IgD-negative memory B cell (primary cell): Measurements from ENCODE around the gene CTPS2. TPM values are rescaled to one million over a fixed set of nuclear protein-coding genes. Genes with fewer than 3 reads are reported as not detected.
A peak's percentile ranks its signal among the peaks of the same experiment; 100 is the strongest.
"Not testable (repeated sequence)": the region's sequence is repeated elsewhere in the genome, so short reads cannot be mapped to it uniquely, and the experiment has no call there.

ENCODE experiments used
- H3K27ac Mint-ChIP-seq, 3 donors: one replicate each; pipeline ENCODE4 v1.8.0; 2020 to 2022; ENCODE audit warnings: mild to moderate bottlenecking in 3 of 3, mixed read lengths in 3 of 3, moderate library complexity in 1 of 3
- H3K27me3 Mint-ChIP-seq: one replicate; pipeline ENCODE4 v1.8.0; 2021; ENCODE audit warnings: mixed read lengths
- H3K36me3 Mint-ChIP-seq: one replicate; pipeline ENCODE4 v1.8.0; 2020; ENCODE audit warnings: mild to moderate bottlenecking, mixed read lengths
- H3K4me1 Mint-ChIP-seq, 3 donors: one replicate each; pipeline ENCODE4 v1.8.0; 2020 to 2022; ENCODE audit warnings: mixed read lengths in 3 of 3, mild to moderate bottlenecking in 1 of 3
- H3K4me3 Mint-ChIP-seq, 4 donors: one replicate each; pipeline ENCODE4 v1.8.0; 2020 to 2022; ENCODE audit warnings: mild to moderate bottlenecking in 4 of 4, mixed read lengths in 4 of 4, moderate library complexity in 3 of 4
- H3K9me3 Mint-ChIP-seq, 3 donors: one replicate each; pipeline ENCODE4 v1.8.0; 2020 to 2021; ENCODE audit warnings: mixed read lengths in 3 of 3, mild to moderate bottlenecking in 1 of 3
- polyA plus RNA-seq: library from polyadenylated mRNA; unstranded; fragments of 300-500 nt; fragmentation: Illumina TruSeq; gene quantifications from one replicate; pipeline ENCODE4 v1.2.3, GENCODE V29; 2021

Gene CTPS2
- polyA plus RNA-seq, 1 donor from 2014 or later: 4.5 TPM

GRCh38 chrX:16726347-16726988 lies 14.0 kb upstream of the CTPS2 start:
- peaks cover 5 to 28% (median 15%) of the 10 kb centered on the region in 3 donors for H3K4me1 Mint-ChIP-seq
- H3K9me3 Mint-ChIP-seq, H3K27ac Mint-ChIP-seq, H3K4me3 Mint-ChIP-seq, H3K27me3 Mint-ChIP-seq: not testable (repeated sequence)
- peaks cover 12% of the 10 kb centered on the region for H3K36me3 Mint-ChIP-seq

- H3K4me3 Mint-ChIP-seq: peak overlapping the region in 1 of 4 donors; percentile 25
- peaks cover 12 to 36% (median 23%) of the 10 kb centered on the region in 3 donors for H3K4me1 Mint-ChIP-seq
- no peaks in the 10 kb centered on the region for H3K27me3 Mint-ChIP-seq
- no peak overlapping the region for H3K27ac Mint-ChIP-seq
- peaks cover 12% of the 10 kb centered on the region for H3K36me3 Mint-ChIP-seq
- no peaks in the 10 kb centered on the region for H3K9me3 Mint-ChIP-seq
These were observed 12.6 kb upstream of the CTPS2 start for GRCh38 chrX:16725072-16725471.

- Mint-ChIP-seq H3K4me3 (peak overlapping the region in 2 of 4 donors; percentile 25 to 36), H3K27ac (peak overlapping the region in 2 of 3 donors; percentile 80 to 85), H3K9me3 (no peaks in the 10 kb centered on the region), H3K27me3 (no peaks in the 10 kb centered on the region), H3K4me1 (peaks cover 21 to 47% (median 32%) of the 10 kb centered on the region in 3 donors), H3K36me3 (peaks cover 6% of the 10 kb centered on the region)
These were observed 10.0 kb upstream of the CTPS2 start for GRCh38 chrX:16722481-16722880.

- H3K4me3 Mint-ChIP-seq: peak within 1 kb of the TSS; percentile 97 to 99 (median 98)
- no peaks in the 10 kb centered on the region for H3K36me3 Mint-ChIP-seq
- H3K4me1 Mint-ChIP-seq: peaks cover 16 to 33% (median 28%) of the 10 kb centered on the region in 3 donors
- H3K27me3 Mint-ChIP-seq: peaks cover under 1% of the 10 kb centered on the region
- no peaks in the 10 kb centered on the region for H3K9me3 Mint-ChIP-seq
- H3K27ac Mint-ChIP-seq: peak within 1 kb of the TSS; percentile 98 to 99 (median 98)
These were observed 7.0 kb upstream of the CTPS2 start, which contains the start of gene SYAP1 for GRCh38 chrX:16719334-16720084. TSS of gene SYAP1 (plus strand) at chrX:16719612. CDS start at chrX:16719725, 113 bp downstream.

- H3K36me3 Mint-ChIP-seq: no peaks in the 10 kb centered on the region
- peaks cover 6% of the 10 kb centered on the region for H3K27me3 Mint-ChIP-seq
- peak overlapping the region; percentile 97 to 99 (median 98) for H3K4me3 Mint-ChIP-seq
- peak overlapping the region; percentile 98 to 99 (median 98) for H3K27ac Mint-ChIP-seq
- no peaks in the 10 kb centered on the region for H3K9me3 Mint-ChIP-seq
- H3K4me1 Mint-ChIP-seq: peaks cover 16 to 29% (median 28%) of the 10 kb centered on the region in 3 donors
These were observed 6.4 kb upstream of the CTPS2 start for GRCh38 chrX:16718824-16719333.

GRCh38 chrX:16716451-16716850 lies 4.0 kb upstream of the CTPS2 start:
- not testable (repeated sequence) for H3K36me3 Mint-ChIP-seq, H3K27ac Mint-ChIP-seq
- peak overlapping the region in 1 of 4 donors; percentile 5 for H3K4me3 Mint-ChIP-seq

GRCh38 chrX:16715638-16716037 lies 3.2 kb upstream of the CTPS2 start:
- H3K4me1 Mint-ChIP-seq: peaks cover 21 to 27% (median 25%) of the 10 kb centered on the region in 3 donors
- H3K36me3 Mint-ChIP-seq, H3K9me3 Mint-ChIP-seq: not testable (repeated sequence)
- peaks cover 22% of the 10 kb centered on the region for H3K27me3 Mint-ChIP-seq
- H3K27ac Mint-ChIP-seq: peak overlapping the region in 2 of 3 donors; percentile 24 to 59
- peak overlapping the region in 1 of 4 donors; percentile 74 for H3K4me3 Mint-ChIP-seq

More at GRCh38 chrX:16716451-16716850, 4.0 kb upstream of the CTPS2 start:
- Mint-ChIP-seq H3K27me3 (peaks cover 15% of the 10 kb centered on the region), H3K4me1 (peaks cover 19 to 25% (median 21%) of the 10 kb centered on the region in 3 donors)
- H3K9me3 Mint-ChIP-seq: not testable (repeated sequence)

- no peaks in the 10 kb centered on the region for H3K9me3 Mint-ChIP-seq
- H3K27me3 Mint-ChIP-seq: peaks cover 26% of the 10 kb centered on the region
- no peaks in the 10 kb centered on the region for H3K36me3 Mint-ChIP-seq
- peak overlapping the region in 2 of 4 donors; percentile 36 to 45 for H3K4me3 Mint-ChIP-seq
- H3K4me1 Mint-ChIP-seq: peaks cover 14 to 27% (median 26%) of the 10 kb centered on the region in 3 donors
- peak overlapping the region in 1 of 3 donors; percentile 54 for H3K27ac Mint-ChIP-seq
These were observed 2.0 kb upstream of the CTPS2 start for GRCh38 chrX:16714504-16714903.

GRCh38 chrX:16711893-16712547 lies 449 bp downstream of the CTPS2 start:
- Mint-ChIP-seq H3K4me3 (peak overlapping the region; percentile 86 to 96 (median 91)), H3K4me1 (peaks cover 7 to 19% (median 18%) of the 10 kb centered on the region in 3 donors), H3K27me3 (peaks cover 26% of the 10 kb centered on the region), H3K27ac (peak overlapping the region in 1 of 3 donors; percentile 60), H3K36me3 (no peaks in the 10 kb centered on the region), H3K9me3 (no peaks in the 10 kb centered on the region)

GRCh38 chrX:16711219-16711811 lies 1.2 kb downstream of the CTPS2 start:
- H3K36me3 Mint-ChIP-seq: no peaks in the 10 kb centered on the region
- peaks cover 7 to 19% (median 18%) of the 10 kb centered on the region in 3 donors for H3K4me1 Mint-ChIP-seq
- peaks cover 26% of the 10 kb centered on the region for H3K27me3 Mint-ChIP-seq
- H3K27ac Mint-ChIP-seq: peak overlapping the region; percentile 13 to 87 (median 18)
- no peaks in the 10 kb centered on the region for H3K9me3 Mint-ChIP-seq
- peak overlapping the region; percentile 65 to 91 (median 82) for H3K4me3 Mint-ChIP-seq

- H3K4me1 Mint-ChIP-seq: peaks cover 10 to 25% (median 23%) of the 10 kb centered on the region in 3 donors
- H3K27me3 Mint-ChIP-seq: peaks cover 22% of the 10 kb centered on the region
- no peak overlapping the region for H3K4me3 Mint-ChIP-seq
- H3K36me3 Mint-ChIP-seq: no peaks in the 10 kb centered on the region
- H3K9me3 Mint-ChIP-seq: no peaks in the 10 kb centered on the region
- peak overlapping the region in 1 of 3 donors; percentile 88 for H3K27ac Mint-ChIP-seq
These were observed 4.5 kb downstream of the CTPS2 start for GRCh38 chrX:16708016-16708415.

- no peaks in the 10 kb centered on the region for H3K9me3 Mint-ChIP-seq
- H3K4me1 Mint-ChIP-seq: peaks cover 4 to 12% (median 10%) of the 10 kb centered on the region in 3 donors
- no peak overlapping the region for H3K4me3 Mint-ChIP-seq
- no peak overlapping the region for H3K27ac Mint-ChIP-seq
- H3K36me3 Mint-ChIP-seq: no peaks in the 10 kb centered on the region
- peaks cover 6% of the 10 kb centered on the region for H3K27me3 Mint-ChIP-seq
These were observed 7.1 kb downstream of the CTPS2 start for GRCh38 chrX:16705370-16705769.

- H3K4me1 Mint-ChIP-seq: peaks cover 4 to 6% (median 5%) of the 10 kb centered on the region in 3 donors
- H3K27ac Mint-ChIP-seq: no peak overlapping the region
- no peaks in the 10 kb centered on the region for H3K36me3 Mint-ChIP-seq
- peaks cover 5% of the 10 kb centered on the region for H3K27me3 Mint-ChIP-seq
- H3K9me3 Mint-ChIP-seq: no peaks in the 10 kb centered on the region
- no peak overlapping the region for H3K4me3 Mint-ChIP-seq
These were observed 9.5 kb downstream of the CTPS2 start for GRCh38 chrX:16702700-16703599.
